Fibroblast of peridontal ligament (primary cell): Measurements from ENCODE around the gene SCRN1.
A peak's percentile ranks its signal among the peaks of the same experiment; 100 is the strongest.

Experiments used
- DNase-seq: peaks from one replicate; pipeline ENCODE4 v3.0.0-alpha.2; 2010; ENCODE audit errors: extremely low read depth

Gene SCRN1

GRCh38 chr7:30005464-30005863, 15.9 kb upstream of the SCRN1 start:
- DNase-seq, result no peak

GRCh38 chr7:30003098-30003497, 13.5 kb upstream of the SCRN1 start:
- no peak for DNase-seq

- no peak for DNase-seq
Measured at GRCh38 chr7:30001998-30002397, 12.4 kb upstream of the SCRN1 start.

- DNase-seq, result no peak
Measured at GRCh38 chr7:29998489-29998888, 8.9 kb upstream of the SCRN1 start.

GRCh38 chr7:29996321-29996720, 6.7 kb upstream of the SCRN1 start:
- no peak for DNase-seq

GRCh38 chr7:29995652-29996051, 6.1 kb upstream of the SCRN1 start:
- DNase-seq, result no peak

DNA sequence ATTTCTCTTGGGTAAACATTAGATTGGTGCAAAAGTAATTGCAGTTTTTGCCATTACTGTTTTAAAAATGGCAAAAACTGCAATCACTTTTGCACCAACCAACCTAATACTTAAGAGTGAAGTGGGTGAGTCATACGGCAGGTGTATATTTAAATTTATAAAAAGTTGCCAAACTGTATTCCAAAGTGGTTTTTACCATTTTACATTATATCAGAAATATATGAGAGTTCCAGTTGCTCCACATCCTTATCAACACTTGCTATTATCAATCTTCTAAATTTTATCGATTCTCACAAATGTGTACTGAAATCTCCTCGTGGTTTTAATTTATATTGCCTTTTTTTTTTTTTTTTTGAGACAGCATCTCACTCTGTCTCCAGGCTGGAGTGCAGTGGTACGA, 3.5 kb upstream of the SCRN1 start:
- no peak for DNase-seq

DNA sequence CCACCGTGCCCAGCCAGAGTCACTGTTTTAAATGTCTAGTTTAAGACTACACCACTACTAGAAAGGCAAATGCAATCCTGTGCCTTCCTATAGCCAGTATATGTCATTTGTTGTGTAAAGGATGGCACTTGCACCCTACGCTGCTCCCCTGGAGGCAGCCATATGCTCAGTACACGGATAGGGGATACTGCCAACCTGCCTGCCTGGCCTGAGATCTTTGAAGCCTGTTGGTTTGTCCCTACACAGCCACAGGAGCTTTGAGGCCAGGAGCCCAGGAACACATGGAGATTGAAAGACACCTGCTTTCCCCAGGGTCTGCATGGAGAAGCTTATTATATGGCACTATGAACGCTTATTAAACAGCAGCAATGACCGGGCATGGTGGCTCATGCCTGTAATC, 2.3 kb upstream of the SCRN1 start:
- no peak for DNase-seq

DNA sequence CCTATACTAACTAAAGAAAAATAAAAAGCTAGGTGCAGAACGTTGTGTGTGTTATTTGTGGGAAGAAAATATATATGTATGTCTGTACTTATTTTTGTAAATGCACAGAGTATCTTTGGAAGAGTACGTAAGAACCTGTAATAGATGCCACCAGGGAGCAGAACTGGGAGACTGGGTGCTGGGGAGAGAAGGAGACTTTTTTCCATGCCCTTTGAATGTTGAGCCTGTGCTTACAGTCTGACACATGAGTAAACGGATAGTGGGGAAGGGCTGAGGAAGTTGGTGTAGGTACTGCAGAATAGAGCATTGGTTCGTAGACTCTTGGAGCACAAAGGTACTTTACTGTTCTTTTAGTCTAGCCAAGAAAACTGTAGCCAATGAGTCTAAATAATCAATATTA, 1.3 kb upstream of the SCRN1 start:
- DNase-seq, result no peak

DNA sequence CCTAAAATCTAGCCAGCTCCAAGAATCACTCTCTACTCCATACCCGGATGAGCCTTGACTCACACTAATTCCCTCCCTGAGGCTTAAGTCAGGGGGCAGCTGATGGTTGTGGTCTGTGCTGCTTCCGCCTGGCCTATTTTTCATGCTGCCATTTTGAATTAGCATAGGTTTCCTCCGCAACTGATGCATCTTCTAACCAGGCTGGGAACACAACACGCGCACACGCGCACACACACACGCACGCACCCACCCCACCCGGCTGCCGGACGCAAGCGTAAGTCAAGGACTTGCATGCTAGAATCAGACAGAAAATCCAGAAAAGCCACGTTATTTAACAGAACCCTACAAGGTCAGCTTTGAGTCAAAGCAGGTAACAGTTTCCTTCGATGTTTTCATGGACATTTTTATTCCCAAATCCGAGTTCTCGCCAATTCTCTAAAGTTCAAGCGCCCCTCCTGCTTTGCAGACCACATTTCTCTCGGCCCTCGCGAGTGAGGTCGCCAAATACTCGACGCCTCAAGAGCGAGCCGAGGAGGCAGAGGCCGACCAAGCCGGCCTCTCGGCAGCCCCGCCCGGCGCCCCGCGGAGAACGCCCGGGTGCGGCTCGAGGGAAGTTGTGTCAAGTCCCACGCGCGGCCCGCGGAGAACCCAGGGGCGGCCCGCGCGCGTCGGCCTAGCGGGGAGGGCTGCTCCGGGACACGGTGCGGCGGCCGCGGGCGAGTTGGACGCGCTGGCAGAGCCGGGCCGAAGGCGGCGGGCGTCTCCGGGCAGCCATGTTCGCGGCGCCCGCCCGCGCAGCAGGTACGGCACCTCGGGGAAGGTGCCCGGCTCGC, 961 bp downstream of the SCRN1 start:
- peak; percentile 33 for DNase-seq

- DNase-seq, result peak; percentile 80
Measured at GRCh38 chr7:29987811-29988317, 1.7 kb downstream of the SCRN1 start.

- peak; percentile 72 for DNase-seq
Measured at GRCh38 chr7:29987083-29987482, 2.5 kb downstream of the SCRN1 start.

DNA sequence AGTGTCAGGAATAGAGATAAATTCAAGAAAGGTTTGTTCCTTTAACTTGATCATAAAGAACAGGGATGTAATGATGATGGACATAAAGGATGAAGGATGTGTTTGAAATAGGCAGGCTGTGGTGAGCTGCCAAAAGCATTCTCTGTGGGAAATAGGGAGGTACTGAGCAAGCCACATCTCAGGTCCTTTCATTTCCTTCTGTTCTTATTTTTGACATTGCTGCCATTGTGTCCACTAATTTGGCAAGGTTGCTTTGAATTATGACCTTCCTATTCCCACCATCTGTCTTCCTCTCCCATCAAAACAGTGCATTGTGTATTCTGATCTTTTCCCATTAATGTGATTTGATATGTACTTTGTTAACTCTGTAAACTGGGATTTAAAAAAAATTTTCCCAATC, 9.4 kb downstream of the SCRN1 start:
- no peak for DNase-seq

- no peak for DNase-seq
Measured at GRCh38 chr7:29977886-29978651, 11.5 kb downstream of the SCRN1 start.

GRCh38 chr7:29976673-29977415, 12.8 kb downstream of the SCRN1 start:
- DNase-seq, result no peak

DNA sequence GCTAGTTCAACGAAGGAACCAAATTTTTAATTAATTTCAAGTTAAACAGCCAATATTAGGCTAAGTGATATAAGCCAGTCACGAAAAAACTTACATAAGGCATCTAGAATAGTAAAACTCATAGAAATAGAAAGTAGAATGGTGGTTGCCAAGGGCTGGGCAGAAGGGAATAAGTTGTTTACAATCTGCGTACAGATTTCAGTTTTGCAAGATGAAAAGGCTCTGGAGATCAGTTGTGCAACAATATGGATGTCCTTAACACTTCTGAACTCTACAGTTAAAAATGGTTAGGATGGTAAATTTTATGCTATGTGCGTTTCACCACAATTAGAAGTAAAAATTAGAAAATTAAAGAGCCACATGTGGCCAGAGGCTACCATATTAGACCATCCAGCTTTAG, 13.3 kb downstream of the SCRN1 start:
- DNase-seq, result peak; percentile 85

- DNase-seq, result no peak
Measured at GRCh38 chr7:29975561-29975960, 14.0 kb downstream of the SCRN1 start.

DNA sequence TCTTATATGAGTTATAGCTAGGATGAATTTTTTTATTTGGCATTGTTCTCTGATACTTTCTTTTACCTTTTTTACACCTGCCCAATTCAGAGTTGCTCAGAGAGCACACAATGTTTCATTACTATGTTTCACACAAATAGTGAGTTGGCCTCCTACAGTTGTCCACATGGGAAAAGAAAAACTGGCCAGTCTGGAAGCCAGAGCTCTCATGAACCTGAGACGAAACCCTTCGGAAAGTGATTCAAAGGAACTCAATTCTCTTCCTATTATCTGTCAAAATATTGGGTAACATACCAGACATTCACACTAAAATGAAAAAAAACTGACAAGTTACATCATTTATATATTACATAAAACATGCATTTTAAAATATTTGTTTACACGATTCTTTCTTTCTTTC, 15.3 kb downstream of the SCRN1 start:
- DNase-seq, result no peak

- DNase-seq, result no peak
Measured at GRCh38 chr7:29972315-29972669, 17.3 kb downstream of the SCRN1 start.

- DNase-seq, result no peak
Measured at GRCh38 chr7:29971566-29972314, 17.9 kb downstream of the SCRN1 start.

DNA sequence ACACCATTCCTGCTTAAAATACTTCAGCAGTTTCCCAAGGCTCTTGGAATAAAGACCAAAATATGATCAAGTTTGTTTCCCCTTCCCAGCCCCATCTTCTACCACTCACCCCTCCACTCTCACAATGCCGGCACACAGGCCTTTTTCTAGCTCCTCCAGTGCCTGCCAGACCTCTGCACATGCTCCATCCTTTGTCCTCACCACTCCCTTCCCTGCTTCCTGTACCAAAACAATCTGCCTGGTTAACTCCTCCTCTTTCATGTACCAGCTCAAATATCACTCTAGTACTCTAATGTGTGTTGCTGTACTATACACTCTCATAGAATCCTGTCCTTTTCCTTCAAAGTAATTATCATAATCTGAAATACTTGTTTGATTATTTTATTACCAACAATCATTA, 19.4 kb downstream of the SCRN1 start:
- DNase-seq, result no peak

DNA sequence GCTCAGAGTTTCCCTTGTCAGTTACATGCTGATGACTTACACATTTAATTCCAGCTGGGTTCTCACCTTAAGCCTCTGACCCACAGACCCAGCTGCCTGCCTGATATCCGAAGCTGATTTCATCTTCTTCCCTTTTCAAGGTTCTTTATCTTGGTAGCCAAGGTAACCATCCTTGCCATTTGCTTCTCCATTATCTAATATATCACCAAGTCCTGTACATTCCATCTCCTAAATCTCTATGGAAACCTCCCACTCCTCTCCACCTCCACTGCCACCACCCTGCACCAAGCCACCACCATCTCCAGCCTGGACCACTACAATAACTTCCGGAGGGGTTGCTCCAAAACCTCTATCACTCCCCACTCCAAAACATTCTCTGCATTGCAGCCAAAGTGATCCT, 19.9 kb downstream of the SCRN1 start:
- DNase-seq, result no peak
